Vagina (tissue), 2 donors: ENCODE measurements around the gene SHOC2. TPM values are rescaled to one million over a fixed set of nuclear protein-coding genes. Genes with fewer than 3 reads are reported as not detected.
A peak's percentile ranks its signal among the peaks of the same experiment; 100 is the strongest.

Experiments used
- DNase-seq, 2 donors: peaks; one replicate each; pipeline ENCODE4 v3.0.0-alpha.2; 2017; ENCODE audit errors: extremely low spot score in 2 of 2
- H3K27ac ChIP-seq: fragments of 200-600 bp; sonication (generic); one replicate; pipeline ENCODE4 v1.5.1; 2019
- H3K27me3 ChIP-seq: fragments of 200-600 bp; sonication (generic); one replicate; pipeline ENCODE4 v1.5.1; 2019
- H3K36me3 ChIP-seq, 2 donors: fragments of 200-600 bp; sonication (generic); one replicate each; pipeline ENCODE4 v1.5.1; 2017 to 2019
- H3K4me1 ChIP-seq: fragments of 200-600 bp; sonication (generic); one replicate; pipeline ENCODE4 v1.5.1; 2019
- H3K4me3 ChIP-seq, 2 donors: fragments of 200-600 bp; sonication (generic); 1 replicate in 1 of 2; 2 replicates in 1 of 2; pipeline ENCODE4 v1.5.1; 2016 to 2019
- H3K9me3 ChIP-seq: fragments of 200-600 bp; sonication (generic); one replicate; pipeline ENCODE4 v1.5.1; 2019
- CTCF ChIP-seq, 3 experiments: fragments of 450-650 bp in 2 of 3; fragments of 200-600 bp in 1 of 3; sonication (generic) in 1 of 3; IDR thresholded peaks; one replicate each; pipeline ENCODE4 v1.5.1; 2017 to 2019; ENCODE audit warnings: antibody characterized with exemption in 3 of 3, mild to moderate bottlenecking in 2 of 3, moderate library complexity in 2 of 3
- POLR2A ChIP-seq, 2 donors: fragments of 450-650 bp; IDR thresholded peaks; one replicate each; pipeline ENCODE4 v1.6.1; 2017; ENCODE audit warnings: antibody characterized with exemption in 2 of 2, mild to moderate bottlenecking in 2 of 2, moderate library complexity in 2 of 2
- POLR2AphosphoS5 ChIP-seq, 2 donors: sonication (generic); formaldehyde crosslinking; IDR thresholded peaks; one replicate each; pipeline ENCODE4 v1.9.0; 2017; ENCODE audit warnings: antibody characterized with exemption in 2 of 2, mild to moderate bottlenecking in 2 of 2, low read depth in 1 of 2; ENCODE audit not compliant: insufficient read depth in 1 of 2
- intact Hi-C: fragments of 100-400 bp; cut with DNase I; formaldehyde crosslinking; loops from one replicate; pipeline ENCODE4 v1.15.1; 2023
- total RNA-seq: library from RNA; depleted of rRNA; stranded (reverse); fragments of >200 nt; gene quantifications from one replicate; pipeline ENCODE4 v1.2.3, GENCODE V29; 2016

The SHOC2 gene
- total RNA-seq = 40.0 TPM

GRCh38 chr10:110919349-110919931, at the start of gene SHOC2:
TSS of gene SHOC2 (plus strand) at chr10:110919604. CDS start at chr10:110964359, 44,755 bp downstream.
- Histone ChIP-seq H3K4me3 (peak within 1 kb of the TSS; percentile 75 to 83), H3K36me3 (no peaks in the 10 kb centered on the region), H3K27ac (peak within 1 kb of the TSS; percentile 98), H3K4me1 (peaks cover 59% of the 10 kb centered on the region), H3K27me3 (no peaks in the 10 kb centered on the region), H3K9me3 (no peaks in the 10 kb centered on the region)
- TF ChIP-seq POLR2AphosphoS5 (IDR thresholded peaks at IDR 0.05; ENCODE audit: insufficient read depth in 1 of 2, low read depth in 1 of 2) (peak in 1 of 2 donors; percentile 26), POLR2A (IDR thresholded peaks at IDR 0.05) (peak in 1 of 2 donors; percentile 82), CTCF (IDR thresholded peaks at IDR 0.05) (no peak)
- intact Hi-C loops = no loop called here
- peak in 1 of 2 donors; percentile 98 for DNase-seq

- TF ChIP-seq CTCF (IDR thresholded peaks at IDR 0.05) (no peak), POLR2A (IDR thresholded peaks at IDR 0.05) (no peak), POLR2AphosphoS5 (IDR thresholded peaks at IDR 0.05; ENCODE audit: insufficient read depth in 1 of 2, low read depth in 1 of 2) (no peak)
- intact Hi-C loops = loop anchor here (10.0 kb wide), 1 partner anchor 46 kb away; no protein-coding TSS in a partner anchor
- no peaks in the 10 kb centered on the region for H3K9me3 ChIP-seq
- H3K4me3 ChIP-seq = peak overlapping the region; percentile 75 to 95
- no peaks in the 10 kb centered on the region for H3K36me3 ChIP-seq
- no peak for DNase-seq
- peak overlapping the region; percentile 100 for H3K27ac ChIP-seq
- no peaks in the 10 kb centered on the region for H3K27me3 ChIP-seq
- H3K4me1 ChIP-seq = peaks cover 60% of the 10 kb centered on the region
Measured at GRCh38 chr10:110870823-110871297, 48.5 kb upstream of the SHOC2 start.

DNA sequence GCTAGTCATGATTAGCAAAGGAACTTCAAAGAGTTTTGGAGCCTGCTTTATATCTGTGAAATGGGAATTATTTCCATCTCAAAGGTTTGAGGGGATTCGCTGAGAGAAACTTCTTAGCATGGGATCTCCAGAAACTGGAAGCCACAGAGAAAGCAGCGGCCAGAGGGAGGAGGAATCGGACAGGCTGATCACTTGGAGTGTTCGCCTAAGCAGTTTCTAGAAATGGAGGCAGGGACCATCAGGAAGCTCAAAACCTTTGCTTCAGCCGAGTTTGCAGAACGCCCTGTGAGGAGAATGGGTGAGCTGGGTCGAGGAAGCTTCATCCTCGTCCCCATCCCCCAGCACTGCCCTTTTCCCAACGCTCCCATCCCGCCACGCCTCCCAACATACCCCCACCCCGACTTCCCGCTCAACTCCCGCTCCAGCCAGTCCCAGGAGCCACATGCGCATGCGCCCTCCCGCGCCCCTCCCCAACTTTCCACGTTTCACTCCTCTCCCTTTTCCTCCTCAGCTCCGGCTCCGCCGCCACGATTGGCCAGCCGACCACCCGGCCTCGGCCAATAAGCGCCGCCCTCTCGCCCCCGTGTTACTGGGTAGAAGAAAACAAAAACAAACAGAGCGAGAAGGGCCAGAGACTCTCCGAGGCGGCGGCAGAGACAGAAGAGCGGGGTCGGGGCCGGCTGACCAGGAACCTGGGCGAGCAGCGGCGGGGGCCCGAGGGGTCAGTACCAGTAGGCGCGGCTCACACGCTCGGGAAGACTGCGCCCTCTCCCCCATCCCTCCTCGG, 47.9 kb upstream of the SHOC2 start, which contains the start of gene PDCD4:
TSS of gene PDCD4 (plus strand) at position 631 of the 787 bp plus-strand sequence. CDS start 4,100 bp downstream, outside the sequence.
- no peaks in the 10 kb centered on the region for H3K9me3 ChIP-seq
- H3K4me1 ChIP-seq = peaks cover 60% of the 10 kb centered on the region
- peak within 1 kb of the TSS; percentile 75 to 95 for H3K4me3 ChIP-seq
- H3K27me3 ChIP-seq = no peaks in the 10 kb centered on the region
- H3K36me3 ChIP-seq = peaks cover 0 to 6% of the 10 kb centered on the region in 2 donors
- peak in 1 of 2 donors; percentile 99 for DNase-seq
- intact Hi-C loops = loop anchor here (10.0 kb wide), 1 partner anchor 47 kb away; no protein-coding TSS in a partner anchor
- peak within 1 kb of the TSS; percentile 100 for H3K27ac ChIP-seq
- TF ChIP-seq CTCF (IDR thresholded peaks at IDR 0.05) (no peak), POLR2A (IDR thresholded peaks at IDR 0.05) (peak; percentile 5 to 82), POLR2AphosphoS5 (IDR thresholded peaks at IDR 0.05; ENCODE audit: insufficient read depth in 1 of 2, low read depth in 1 of 2) (peak; percentile 93 to 97)

GRCh38 chr10:110872145-110872983, 47.0 kb upstream of the SHOC2 start:
- DNase-seq = peak in 1 of 2 donors; percentile 89
- Histone ChIP-seq H3K27ac (peak overlapping the region; percentile 100), H3K27me3 (no peaks in the 10 kb centered on the region), H3K4me1 (peaks cover 61% of the 10 kb centered on the region), H3K9me3 (no peaks in the 10 kb centered on the region), H3K36me3 (peaks cover 0 to 15% of the 10 kb centered on the region in 2 donors), H3K4me3 (peak overlapping the region; percentile 75 to 95)
- TF ChIP-seq CTCF (IDR thresholded peaks at IDR 0.05) (peak in 1 of 3 experiments; percentile 15), POLR2AphosphoS5 (IDR thresholded peaks at IDR 0.05; ENCODE audit: insufficient read depth in 1 of 2, low read depth in 1 of 2) (no peak)
- intact Hi-C loops = loop anchor here (10.0 kb wide), 1 partner anchor 48 kb away; no protein-coding TSS in a partner anchor
